DMS 273 treated with DMSO at 0.1 percent for 48 hours (cell line): Measurements from ENCODE around the gene C5.

Experiments
- DNase-seq: peaks from one replicate; lab custom pipeline; 2025; lab: John Stamatoyannopoulos, UW

Gene C5

DNA sequence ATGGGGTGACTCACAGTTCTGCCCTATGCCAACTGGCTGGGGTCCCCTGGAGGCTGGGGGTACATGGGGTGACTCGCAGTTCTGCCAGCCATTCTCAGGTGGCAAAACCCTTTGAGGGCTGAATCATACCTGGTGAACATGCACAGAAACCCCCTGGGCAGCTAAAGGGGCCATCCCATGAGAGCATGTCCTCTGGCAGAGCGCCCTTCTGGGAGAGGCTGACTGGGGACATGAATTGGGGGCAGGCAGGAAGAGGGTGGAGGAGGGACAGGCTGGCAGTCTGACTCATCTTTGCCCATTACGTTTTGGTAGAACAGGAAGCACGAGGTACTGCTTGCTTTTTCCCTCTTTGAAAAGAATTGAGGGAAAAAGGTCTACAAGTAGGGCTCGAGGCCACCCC, 140.2 kb downstream of the C5 start:
- no peak for DNase-seq

DNA sequence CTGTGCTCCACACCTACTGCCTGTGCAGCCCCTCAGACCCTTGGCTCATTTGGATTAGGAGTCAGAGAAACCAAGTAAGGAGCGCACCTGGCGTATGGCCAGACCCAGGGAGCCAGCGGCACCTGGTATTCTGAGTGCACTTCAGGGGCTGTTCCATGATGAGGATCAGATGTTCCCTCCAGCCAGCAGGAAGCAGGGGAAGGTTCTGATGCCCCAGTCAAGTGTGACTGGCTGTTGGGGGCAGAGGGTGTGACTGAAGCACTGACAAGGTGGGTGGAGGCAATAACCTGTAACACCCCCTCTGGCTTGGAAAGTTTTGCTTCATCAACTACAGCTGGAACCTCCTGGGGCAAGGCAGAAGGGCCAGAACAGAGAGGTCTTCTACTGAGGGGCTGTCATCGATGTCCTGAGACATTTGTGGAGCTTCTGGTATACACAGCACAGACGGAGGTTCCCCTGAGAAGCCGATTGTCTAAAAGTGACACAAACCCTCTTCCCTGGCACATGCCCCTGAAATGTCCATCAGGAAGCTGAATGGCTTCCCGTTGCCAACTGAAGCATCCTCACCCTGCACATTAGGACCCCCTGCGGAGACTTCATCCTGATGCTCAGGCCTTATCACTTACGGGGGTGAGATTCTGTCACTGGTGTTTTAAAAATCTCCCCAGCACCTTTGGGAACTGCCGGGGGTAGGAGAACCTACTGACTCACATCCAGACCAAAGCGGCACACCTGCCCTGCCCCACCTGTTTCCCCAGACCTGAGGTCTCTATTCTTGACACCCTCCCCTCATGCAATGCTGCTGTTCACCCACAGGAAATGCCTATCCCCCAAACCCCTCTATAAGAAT, 144.5 kb downstream of the C5 start:
- DNase-seq = no peak

GRCh38 chr9:120904978-120905301, 145.1 kb downstream of the C5 start:
- DNase-seq = no peak

DNA sequence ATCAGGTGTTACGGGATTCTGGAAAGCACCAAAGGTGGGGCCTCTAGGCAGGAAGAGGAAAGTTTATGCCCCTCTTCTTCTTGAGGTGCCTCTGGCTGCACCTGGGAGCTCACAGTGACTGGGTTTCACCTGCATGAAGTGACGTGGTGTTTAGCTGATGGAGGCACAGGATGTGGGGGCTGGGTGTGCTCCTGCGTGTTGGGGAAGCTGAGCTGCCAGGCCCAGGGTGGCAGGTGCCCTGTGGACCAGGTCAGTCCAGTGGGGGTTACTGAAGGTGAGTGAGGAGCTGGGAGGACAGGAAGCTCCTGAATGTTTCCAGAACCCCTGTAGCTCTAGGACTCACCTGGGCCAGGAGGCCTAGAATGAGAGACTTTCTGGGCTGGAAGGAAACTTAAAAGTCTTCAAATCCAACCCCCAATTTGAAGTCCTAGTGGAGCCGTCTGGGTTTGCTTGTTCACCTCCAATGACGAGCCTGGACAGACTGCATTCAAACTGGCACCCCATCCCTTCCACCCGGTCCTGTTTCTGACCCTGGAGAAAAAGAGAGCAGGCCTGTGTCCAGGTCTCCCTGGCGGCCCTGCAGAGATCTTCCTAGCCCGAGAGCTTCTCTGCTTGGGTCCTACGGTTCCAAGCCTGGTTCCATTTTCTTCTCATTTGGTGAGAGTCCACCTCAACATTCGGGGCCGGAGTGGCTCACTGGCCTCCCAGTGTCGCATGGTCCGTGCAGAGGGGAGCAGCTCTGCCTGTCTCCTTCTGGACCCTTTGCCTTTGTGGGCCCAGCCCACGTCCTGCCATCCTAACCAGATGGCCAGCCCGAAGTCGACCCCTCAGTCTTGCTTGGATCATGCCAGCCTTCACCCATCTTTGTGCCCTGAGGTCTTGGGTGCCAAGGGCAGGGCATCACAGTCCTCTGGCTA, 145.8 kb downstream of the C5 start:
- DNase-seq = no peak

- no peak for DNase-seq
These were observed 147.2 kb downstream of the C5 start for GRCh38 chr9:120902569-120903535.
